C4-2B (cell line): ENCODE data around the gene FAM209B.

Source experiments
- ZFX ChIP-seq: fragments of 450-650 bp; IDR thresholded peaks from 2 replicates; pipeline ENCODE4 v1.6.1; 2017
- TF ChIP-seq, protein P1 (sequence below): fragments of 450-650 bp; conservative IDR thresholded peaks from 2 replicates; pipeline ENCODE4 v1.5.1; 2017; ENCODE audit warnings: mild to moderate bottlenecking

DNA sequence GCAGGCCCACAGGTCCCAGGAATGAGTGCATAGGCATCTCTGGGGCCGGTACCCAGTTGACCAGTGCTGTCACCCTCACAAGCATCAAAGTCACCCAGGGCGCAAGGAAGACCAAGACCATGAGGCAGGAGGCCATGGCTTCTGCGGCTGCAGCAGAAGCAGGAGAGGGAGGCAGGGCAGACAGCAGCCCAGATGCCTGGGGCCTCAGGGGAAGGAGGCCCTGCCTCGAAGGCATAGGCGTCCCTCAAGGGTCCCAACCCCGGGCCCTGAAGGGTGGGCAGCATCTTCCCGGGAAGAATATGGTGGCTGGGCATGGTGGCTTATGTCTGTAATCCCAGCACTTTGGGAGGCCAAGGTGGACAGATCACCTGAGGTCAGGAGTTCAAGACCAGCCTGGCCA lies 5.5 kb upstream of the FAM209B start:
- TF ChIP-seq, protein P1, sequence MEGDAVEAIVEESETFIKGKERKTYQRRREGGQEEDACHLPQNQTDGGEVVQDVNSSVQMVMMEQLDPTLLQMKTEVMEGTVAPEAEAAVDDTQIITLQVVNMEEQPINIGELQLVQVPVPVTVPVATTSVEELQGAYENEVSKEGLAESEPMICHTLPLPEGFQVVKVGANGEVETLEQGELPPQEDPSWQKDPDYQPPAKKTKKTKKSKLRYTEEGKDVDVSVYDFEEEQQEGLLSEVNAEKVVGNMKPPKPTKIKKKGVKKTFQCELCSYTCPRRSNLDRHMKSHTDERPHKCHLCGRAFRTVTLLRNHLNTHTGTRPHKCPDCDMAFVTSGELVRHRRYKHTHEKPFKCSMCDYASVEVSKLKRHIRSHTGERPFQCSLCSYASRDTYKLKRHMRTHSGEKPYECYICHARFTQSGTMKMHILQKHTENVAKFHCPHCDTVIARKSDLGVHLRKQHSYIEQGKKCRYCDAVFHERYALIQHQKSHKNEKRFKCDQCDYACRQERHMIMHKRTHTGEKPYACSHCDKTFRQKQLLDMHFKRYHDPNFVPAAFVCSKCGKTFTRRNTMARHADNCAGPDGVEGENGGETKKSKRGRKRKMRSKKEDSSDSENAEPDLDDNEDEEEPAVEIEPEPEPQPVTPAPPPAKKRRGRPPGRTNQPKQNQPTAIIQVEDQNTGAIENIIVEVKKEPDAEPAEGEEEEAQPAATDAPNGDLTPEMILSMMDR, result no peak
- no peak for TF ChIP-seq ZFX
